ENCODE measurements around the gene CSNK1D. TPM values are rescaled to one million over a fixed set of nuclear protein-coding genes. Genes with fewer than 3 reads are reported as not detected.

CSNK1D gene
- polyA plus RNA-seq, 1 donor from 2014 or later, result 29.9 TPM

GRCh38 chr17:82291582-82292250 is 18.2 kb upstream of the CSNK1D start:
- no peaks in the 10 kb centered on the region for H3K36me3 ChIP-seq (ENCODE audit: insufficient read depth, low read length)
- peaks cover 2% of the 10 kb centered on the region for H3F3A ChIP-seq (ENCODE audit: insufficient read depth, low read length, poor library complexity, severe bottlenecking)
- H3K27me3 ChIP-seq (ENCODE audit: insufficient read depth, low read depth, low read length), result no peaks in the 10 kb centered on the region
- H4K20me1 ChIP-seq (ENCODE audit: insufficient read depth), result no peaks in the 10 kb centered on the region
- no peak overlapping the region for H2AFZ ChIP-seq (ENCODE audit: low read depth, low read length)
- no peaks in the 10 kb centered on the region for H3K9me3 ChIP-seq (ENCODE audit: low read length)
- H3K9ac ChIP-seq (ENCODE audit: low read length), result peak overlapping the region; percentile 96
- TF ChIP-seq EP300 (conservative IDR thresholded peaks at IDR 0.05; ENCODE audit: poor library complexity, severe bottlenecking) (no peak), TAF1 (IDR thresholded peaks at IDR 0.05; ENCODE audit: low read depth) (no peak), MXI1 (conservative IDR thresholded peaks at IDR 0.05; ENCODE audit: poor library complexity, severe bottlenecking) (no peak), EZH2 (IDR thresholded peaks at IDR 0.05; ENCODE audit: borderline replicate concordance, insufficient read depth, low read length, poor library complexity, severe bottlenecking) (no peak), REST (IDR thresholded peaks at IDR 0.05; ENCODE audit: borderline replicate concordance) (no peak)
- H3K79me2 ChIP-seq (replicated peaks; ENCODE audit: insufficient read depth, low read length), result no peaks in the 10 kb centered on the region
- H3K4me3 ChIP-seq (ENCODE audit: low read length), result peak overlapping the region; percentile 88
- peak overlapping the region; percentile 39 for H3K4me2 ChIP-seq (ENCODE audit: low read length)
- no peaks in the 10 kb centered on the region for H3K9me2 ChIP-seq (ENCODE audit: insufficient read depth, low read length)
- H3K27ac ChIP-seq (ENCODE audit: low read length), result peak overlapping the region; percentile 93

- Histone ChIP-seq H4K20me1 (ENCODE audit: insufficient read depth) (no peaks in the 10 kb centered on the region), H3F3A (ENCODE audit: insufficient read depth, low read length, poor library complexity, severe bottlenecking) (peaks cover 2% of the 10 kb centered on the region), H3K4me2 (ENCODE audit: low read length) (no peak overlapping the region), H3K9me2 (ENCODE audit: insufficient read depth, low read length) (no peaks in the 10 kb centered on the region), H2AFZ (ENCODE audit: low read depth, low read length) (no peak overlapping the region), H3K4me3 (ENCODE audit: low read length) (no peak overlapping the region), H3K79me2 (replicated peaks; ENCODE audit: insufficient read depth, low read length) (no peaks in the 10 kb centered on the region), H3K36me3 (ENCODE audit: insufficient read depth, low read length) (no peaks in the 10 kb centered on the region), H3K9ac (ENCODE audit: low read length) (no peak overlapping the region), H3K27ac (ENCODE audit: low read length) (no peak overlapping the region), H3K27me3 (ENCODE audit: insufficient read depth, low read depth, low read length) (no peaks in the 10 kb centered on the region), H3K9me3 (ENCODE audit: low read length) (no peaks in the 10 kb centered on the region)
- TF ChIP-seq TAF1 (IDR thresholded peaks at IDR 0.05; ENCODE audit: low read depth) (no peak), CTCF (IDR thresholded peaks at IDR 0.05; ENCODE audit: poor library complexity, severe bottlenecking) (no peak), EZH2 (IDR thresholded peaks at IDR 0.05; ENCODE audit: borderline replicate concordance, insufficient read depth, low read length, poor library complexity, severe bottlenecking) (no peak), RAD21 (conservative IDR thresholded peaks at IDR 0.05) (no peak), POLR2AphosphoS5 (IDR thresholded peaks at IDR 0.05) (no peak), REST (IDR thresholded peaks at IDR 0.05; ENCODE audit: borderline replicate concordance) (no peak), SMC3 (conservative IDR thresholded peaks at IDR 0.05; ENCODE audit: poor library complexity) (no peak), MXI1 (conservative IDR thresholded peaks at IDR 0.05; ENCODE audit: poor library complexity, severe bottlenecking) (no peak), EP300 (conservative IDR thresholded peaks at IDR 0.05; ENCODE audit: poor library complexity, severe bottlenecking) (no peak)
Observed at GRCh38 chr17:82287868-82288801, 14.6 kb upstream of the CSNK1D start.

Measured in neural cell (in vitro differentiated cells).